ENCODE data around the gene SLC22A8. TPM values are rescaled to one million over a fixed set of nuclear protein-coding genes. Genes with fewer than 3 reads are reported as not detected.

The SLC22A8 gene
- total and polyA plus RNA-seq, 5 experiments from 2014 or later, result not detected

DNA sequence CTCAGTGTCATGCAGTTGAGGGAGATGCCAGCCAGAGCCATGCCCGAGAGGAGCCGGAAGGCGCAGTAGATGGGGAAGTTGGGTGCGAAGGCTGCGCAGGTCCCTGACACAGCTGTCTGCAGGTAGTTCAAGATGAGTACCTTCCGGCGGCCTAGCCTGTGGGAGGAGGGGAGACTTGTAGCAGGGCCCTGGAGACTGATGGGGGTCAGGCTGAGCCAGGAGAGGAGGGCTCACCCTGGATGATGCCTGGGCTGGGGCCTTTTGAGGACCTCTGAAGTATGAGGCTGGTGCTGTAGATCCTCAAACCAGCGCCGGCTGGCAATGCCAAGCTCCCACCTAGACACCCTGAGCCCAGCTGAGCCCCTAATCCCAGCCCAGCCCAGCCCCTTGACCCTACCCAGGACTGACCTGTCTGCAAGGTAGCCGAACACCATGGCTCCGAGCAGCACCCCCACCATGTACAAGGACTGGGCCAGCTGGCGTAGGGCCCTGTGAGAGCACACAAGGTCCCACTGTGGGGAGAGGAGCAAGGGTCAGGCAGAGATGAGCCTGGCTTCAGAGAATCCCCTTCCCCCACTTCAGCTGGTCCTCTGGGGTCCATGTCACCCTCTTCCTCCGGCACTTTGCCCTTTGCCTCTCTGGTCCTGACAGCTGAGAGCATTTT is 32.0 kb downstream of the SLC22A8 start:
- Mint-ChIP-seq H3K9me3 (no peaks in the 10 kb centered on the region), H3K27ac (no peak overlapping the region)
- no peak for ATAC-seq

DNA sequence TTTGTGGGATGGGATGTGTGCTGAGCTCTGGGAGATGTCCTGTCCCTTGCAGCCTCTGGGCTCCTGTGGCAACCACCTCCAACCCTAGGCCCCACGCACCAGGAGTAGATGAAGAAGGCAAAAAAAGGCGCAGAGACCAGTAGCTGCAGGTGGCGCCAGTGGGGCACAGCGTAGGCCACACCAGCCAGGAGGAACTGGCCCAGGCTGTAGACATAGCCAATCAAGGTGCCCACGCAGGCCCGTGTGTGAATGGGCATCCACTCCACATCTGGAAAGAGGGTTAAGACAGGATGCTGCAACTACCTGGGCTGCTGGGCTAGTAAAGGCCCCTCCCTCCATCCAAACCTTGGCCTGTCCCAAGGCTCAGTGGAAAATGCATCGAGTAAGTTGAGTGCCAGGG is 33.9 kb downstream of the SLC22A8 start:
- H3K27ac Mint-ChIP-seq, result peak overlapping the region in 1 of 10 donors; percentile 43

More for the DNA sequence above, 32.0 kb downstream of the SLC22A8 start:
- POLR2A ChIA-PET, result no interaction called here
- no peak overlapping the region for H3K4me3 Mint-ChIP-seq
- DNase-seq, result no peak
- peaks cover 10 to 48% (median 18%) of the 10 kb centered on the region in 5 donors for H3K27me3 Mint-ChIP-seq
- H3K4me1 Mint-ChIP-seq, result no peaks in the 10 kb centered on the region
- H3K36me3 Mint-ChIP-seq, result peaks cover 0 to 5% (median 0%) of the 10 kb centered on the region in 3 donors

DNA sequence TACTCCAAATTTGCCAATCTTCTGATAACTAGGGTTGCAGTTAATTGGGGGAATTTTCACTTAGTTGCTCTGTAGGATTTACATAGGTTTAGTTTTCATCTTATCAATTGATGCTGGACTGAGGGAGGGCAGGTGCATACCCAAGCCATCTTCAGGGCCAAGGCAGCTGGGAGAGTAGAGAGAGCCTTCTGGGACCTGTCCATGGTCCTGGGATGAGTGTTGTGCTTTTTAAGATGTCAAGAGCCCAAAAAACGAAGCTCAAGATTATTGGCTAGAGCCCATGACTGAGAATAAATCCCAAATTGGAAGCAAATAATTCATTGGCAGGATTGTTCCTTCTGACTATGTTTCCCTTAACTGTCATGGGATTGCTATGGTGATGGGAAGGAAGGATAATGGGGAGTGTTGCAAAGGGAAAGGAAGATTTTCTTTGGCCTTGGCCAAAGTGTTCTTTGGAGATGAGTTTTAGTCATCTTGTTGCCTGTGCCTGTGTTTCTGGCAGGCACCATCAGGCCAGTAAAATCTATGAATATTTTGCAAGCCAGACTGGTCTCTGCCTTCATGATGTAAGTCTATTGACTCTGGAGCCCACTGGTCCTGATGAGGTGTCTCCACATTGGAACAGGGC is 35.4 kb downstream of the SLC22A8 start:
- POLR2A ChIA-PET, result no interaction called here
- peaks cover 6 to 38% (median 12%) of the 10 kb centered on the region in 5 donors for H3K27me3 Mint-ChIP-seq
- no peak overlapping the region for H3K4me3 Mint-ChIP-seq
- ATAC-seq, result no peak
- no peaks in the 10 kb centered on the region for H3K9me3 Mint-ChIP-seq
- H3K36me3 Mint-ChIP-seq, result peaks cover 0 to 5% (median 0%) of the 10 kb centered on the region in 3 donors
- H3K27ac Mint-ChIP-seq, result peak overlapping the region in 1 of 10 donors; percentile 42
- no peak for DNase-seq
- H3K4me1 Mint-ChIP-seq, result no peaks in the 10 kb centered on the region

More for the DNA sequence above, 33.9 kb downstream of the SLC22A8 start:
- no peaks in the 10 kb centered on the region for H3K4me1 Mint-ChIP-seq
- H3K4me3 Mint-ChIP-seq, result no peak overlapping the region
- ATAC-seq, result no peak
- peaks cover 0 to 5% (median 0%) of the 10 kb centered on the region in 3 donors for H3K36me3 Mint-ChIP-seq
- no peaks in the 10 kb centered on the region for H3K9me3 Mint-ChIP-seq
- H3K27me3 Mint-ChIP-seq, result peaks cover 8 to 38% (median 12%) of the 10 kb centered on the region in 5 donors
- POLR2A ChIA-PET, result no interaction called here
- DNase-seq, result no peak

DNA sequence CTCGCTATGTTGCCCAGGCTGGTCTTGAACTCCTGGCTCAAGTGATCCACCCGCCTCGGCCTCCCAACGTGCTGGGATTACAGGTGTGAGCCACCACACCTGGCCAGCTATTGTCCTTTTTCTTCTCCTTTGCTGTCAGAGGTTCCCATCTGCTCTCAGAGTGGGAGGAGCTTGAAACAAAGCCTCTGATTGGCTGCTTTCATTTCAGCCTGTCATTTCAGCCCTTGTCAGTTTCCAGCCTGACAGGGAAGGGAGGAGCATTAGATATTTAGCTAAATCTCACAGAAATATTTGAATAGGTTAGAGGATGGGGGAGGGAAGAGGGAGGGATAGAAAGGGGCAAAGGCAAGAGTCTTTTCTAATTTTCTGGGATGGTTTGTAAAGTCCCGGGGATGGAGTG is 39.5 kb downstream of the SLC22A8 start:
- POLR2A ChIA-PET, result no interaction called here
- ATAC-seq, result no peak

DNA sequence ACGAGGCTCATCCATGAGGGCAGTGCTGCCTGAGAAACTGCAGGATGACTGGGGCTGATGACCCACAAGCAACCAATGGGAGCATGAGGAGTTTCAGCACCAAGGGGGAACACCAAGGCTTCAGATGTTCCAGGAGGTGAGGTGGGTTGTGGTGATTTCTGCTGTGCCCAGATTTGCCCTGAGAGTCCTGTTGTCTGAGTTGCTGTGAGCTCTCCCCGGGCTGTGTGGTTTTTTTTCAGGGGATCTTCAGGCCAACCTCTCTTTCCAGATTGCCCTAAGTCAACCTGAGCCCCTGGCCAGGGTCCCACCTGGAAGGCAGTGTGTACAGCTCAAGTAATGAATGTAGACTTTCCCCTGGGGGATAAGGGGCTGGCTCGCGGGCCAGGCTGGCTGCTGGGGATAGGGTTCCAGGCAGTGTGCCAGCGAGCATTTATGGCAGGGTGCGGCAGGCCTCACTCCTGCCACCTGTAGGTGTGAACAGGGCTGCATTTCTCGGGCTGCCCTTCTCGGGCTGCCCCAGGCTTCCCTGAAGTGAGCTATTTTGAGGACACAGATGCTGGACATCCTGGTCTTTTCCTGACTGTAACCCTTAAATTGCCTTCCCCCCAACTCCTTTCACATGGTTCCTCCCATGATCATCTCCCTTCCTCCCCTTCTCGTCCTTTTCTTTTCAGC is 40.7 kb downstream of the SLC22A8 start:
- Mint-ChIP-seq H3K27ac (no peak overlapping the region), H3K27me3 (peaks cover 11 to 29% (median 22%) of the 10 kb centered on the region in 5 donors), H3K4me1 (no peaks in the 10 kb centered on the region), H3K36me3 (peaks cover 0 to under 1% (median 0%) of the 10 kb centered on the region in 3 donors), H3K4me3 (no peak overlapping the region), H3K9me3 (no peaks in the 10 kb centered on the region)
- DNase-seq, result no peak
- ATAC-seq, result peak in 1 of 2 donors; percentile 53
- POLR2A ChIA-PET, result no interaction called here

More for the DNA sequence above, 39.5 kb downstream of the SLC22A8 start:
- peaks cover 0 to 5% (median 0%) of the 10 kb centered on the region in 3 donors for H3K36me3 Mint-ChIP-seq
- no peaks in the 10 kb centered on the region for H3K4me1 Mint-ChIP-seq
- H3K27ac Mint-ChIP-seq, result no peak overlapping the region
- no peaks in the 10 kb centered on the region for H3K9me3 Mint-ChIP-seq
- no peak overlapping the region for H3K4me3 Mint-ChIP-seq
- no peak for DNase-seq
- H3K27me3 Mint-ChIP-seq, result peaks cover 13 to 34% (median 21%) of the 10 kb centered on the region in 5 donors

DNA sequence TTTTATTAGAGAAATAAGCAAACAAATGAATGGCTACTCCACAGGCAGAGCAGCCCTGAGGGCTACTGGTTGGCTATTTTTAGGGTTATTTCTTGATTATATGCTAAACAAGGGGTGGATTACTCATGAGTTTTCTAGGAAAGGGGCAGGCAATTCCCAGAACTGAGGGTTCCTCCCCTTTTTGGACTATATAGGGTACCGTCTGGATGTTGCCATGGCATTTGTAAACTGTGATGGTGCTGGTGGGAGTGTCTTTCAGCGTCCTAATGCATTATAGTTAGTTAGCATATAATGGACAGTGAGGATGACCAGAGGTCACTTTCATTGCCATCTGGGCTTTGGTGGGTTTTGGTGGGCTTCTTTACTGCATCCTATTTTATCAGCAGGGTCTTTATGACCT is 50.1 kb downstream of the SLC22A8 start:
- no peak for ATAC-seq
- no peak for DNase-seq
- Mint-ChIP-seq H3K27me3 (peaks cover 8 to 39% (median 15%) of the 10 kb centered on the region in 5 donors), H3K9me3 (peaks cover 0 to 16% (median 4%) of the 10 kb centered on the region in 9 donors), H3K4me3 (no peak overlapping the region), H3K36me3 (peaks cover 0 to 2% (median 0%) of the 10 kb centered on the region in 3 donors), H3K4me1 (no peaks in the 10 kb centered on the region), H3K27ac (no peak overlapping the region)
- POLR2A ChIA-PET, result no interaction called here

DNA sequence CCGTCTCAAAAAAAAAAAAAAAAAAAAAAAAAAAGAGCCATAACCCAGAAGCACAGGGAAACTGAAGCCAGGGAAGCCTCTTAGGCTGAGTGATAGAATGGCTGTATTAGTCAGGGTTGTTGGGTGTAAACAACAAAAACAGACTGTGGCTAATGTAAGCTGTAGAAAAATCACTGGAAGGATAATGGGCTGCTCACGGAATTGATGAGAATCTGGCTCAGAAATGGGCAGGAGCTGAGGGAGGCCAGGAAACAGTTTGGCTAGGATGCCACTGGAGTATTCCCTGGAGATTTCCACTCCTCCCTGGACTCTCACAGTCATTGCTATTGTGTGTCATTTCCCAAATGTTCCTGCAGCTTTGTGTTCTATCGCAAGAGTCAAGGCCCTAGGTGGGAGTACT is 53.2 kb downstream of the SLC22A8 start:
- Mint-ChIP-seq H3K4me3 (no peak overlapping the region), H3K9me3 (peaks cover 0 to 12% (median 4%) of the 10 kb centered on the region in 9 donors), H3K27me3 (peaks cover 7 to 27% (median 14%) of the 10 kb centered on the region in 5 donors), H3K27ac (no peak overlapping the region), H3K4me1 (peaks cover 0 to 4% (median 0%) of the 10 kb centered on the region in 4 donors), H3K36me3 (no peaks in the 10 kb centered on the region)
- POLR2A ChIA-PET, result no interaction called here
- no peak for ATAC-seq
- no peak for DNase-seq

DNA sequence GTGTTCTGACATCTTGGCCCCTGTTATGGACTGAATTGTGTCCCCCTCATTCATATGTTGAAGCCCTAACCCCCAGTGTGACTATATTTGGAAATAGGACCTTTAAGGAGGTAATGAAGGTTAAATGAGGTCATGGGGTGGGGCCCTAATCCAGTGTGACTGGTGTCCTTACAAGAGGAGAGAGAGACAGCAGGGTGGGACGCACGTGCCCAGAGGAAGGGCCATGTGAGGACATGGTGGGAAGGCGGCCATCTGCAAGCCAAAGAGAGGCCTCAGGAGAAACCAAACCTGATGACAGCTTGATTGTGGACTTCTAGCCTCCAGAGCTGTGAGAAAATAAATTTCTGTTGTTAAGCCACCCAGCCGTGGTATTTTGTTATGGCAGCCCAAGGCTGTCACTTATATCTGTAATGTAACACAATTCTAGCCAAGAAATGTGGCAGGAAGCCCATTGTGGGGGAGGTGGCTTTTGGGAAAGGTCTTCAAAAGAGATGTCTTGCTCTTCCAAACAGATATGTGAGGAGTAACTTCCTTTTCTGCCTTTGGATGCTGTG is 54.5 kb downstream of the SLC22A8 start:
- Mint-ChIP-seq H3K4me1 (peaks cover 0 to 4% (median 0%) of the 10 kb centered on the region in 4 donors), H3K27ac (no peak overlapping the region), H3K4me3 (no peak overlapping the region), H3K36me3 (no peaks in the 10 kb centered on the region), H3K27me3 (peaks cover 2 to 15% (median 12%) of the 10 kb centered on the region in 5 donors), H3K9me3 (peaks cover 0 to 2% (median 0%) of the 10 kb centered on the region in 9 donors)
- POLR2A ChIA-PET, result no interaction called here
- DNase-seq (no peak), ATAC-seq (no peak)

DNA sequence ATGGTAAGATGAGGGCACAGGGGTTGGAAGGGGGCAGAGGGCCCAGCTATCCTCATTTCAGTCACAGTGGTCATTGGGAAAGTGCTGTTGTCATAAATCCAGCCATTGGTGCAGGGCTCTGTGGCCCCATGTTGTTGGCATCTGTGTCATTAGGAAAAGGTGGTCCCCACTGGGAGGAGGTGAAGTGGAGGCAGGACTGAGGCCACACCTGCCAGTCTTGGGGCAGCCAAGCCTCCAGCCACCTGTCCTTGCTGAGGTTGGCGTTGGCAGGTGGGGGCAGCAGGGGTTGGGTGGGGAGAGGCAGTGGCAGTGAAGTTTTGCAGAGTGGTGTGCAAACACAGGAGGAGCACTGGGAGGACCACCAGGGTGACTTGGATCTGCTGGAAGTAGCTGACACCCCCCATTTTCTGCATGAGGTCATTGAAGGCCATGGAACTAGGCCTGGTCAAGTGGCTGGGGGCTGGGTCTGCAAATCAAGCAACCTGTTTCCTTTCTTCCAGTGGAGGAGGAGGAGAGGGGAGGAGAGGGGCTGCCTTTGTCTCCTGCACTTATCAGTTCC is 56.1 kb downstream of the SLC22A8 start:
- no peak overlapping the region for H3K27ac Mint-ChIP-seq
- POLR2A ChIA-PET, result no interaction called here
- peaks cover under 1 to 5% (median 4%) of the 10 kb centered on the region in 5 donors for H3K27me3 Mint-ChIP-seq
- peaks cover 0 to 2% (median 0%) of the 10 kb centered on the region in 9 donors for H3K9me3 Mint-ChIP-seq
- DNase-seq (no peak), ATAC-seq (no peak)
- H3K4me1 Mint-ChIP-seq, result peaks cover 0 to 4% (median 0%) of the 10 kb centered on the region in 4 donors
- no peaks in the 10 kb centered on the region for H3K36me3 Mint-ChIP-seq
- no peak overlapping the region for H3K4me3 Mint-ChIP-seq

DNA sequence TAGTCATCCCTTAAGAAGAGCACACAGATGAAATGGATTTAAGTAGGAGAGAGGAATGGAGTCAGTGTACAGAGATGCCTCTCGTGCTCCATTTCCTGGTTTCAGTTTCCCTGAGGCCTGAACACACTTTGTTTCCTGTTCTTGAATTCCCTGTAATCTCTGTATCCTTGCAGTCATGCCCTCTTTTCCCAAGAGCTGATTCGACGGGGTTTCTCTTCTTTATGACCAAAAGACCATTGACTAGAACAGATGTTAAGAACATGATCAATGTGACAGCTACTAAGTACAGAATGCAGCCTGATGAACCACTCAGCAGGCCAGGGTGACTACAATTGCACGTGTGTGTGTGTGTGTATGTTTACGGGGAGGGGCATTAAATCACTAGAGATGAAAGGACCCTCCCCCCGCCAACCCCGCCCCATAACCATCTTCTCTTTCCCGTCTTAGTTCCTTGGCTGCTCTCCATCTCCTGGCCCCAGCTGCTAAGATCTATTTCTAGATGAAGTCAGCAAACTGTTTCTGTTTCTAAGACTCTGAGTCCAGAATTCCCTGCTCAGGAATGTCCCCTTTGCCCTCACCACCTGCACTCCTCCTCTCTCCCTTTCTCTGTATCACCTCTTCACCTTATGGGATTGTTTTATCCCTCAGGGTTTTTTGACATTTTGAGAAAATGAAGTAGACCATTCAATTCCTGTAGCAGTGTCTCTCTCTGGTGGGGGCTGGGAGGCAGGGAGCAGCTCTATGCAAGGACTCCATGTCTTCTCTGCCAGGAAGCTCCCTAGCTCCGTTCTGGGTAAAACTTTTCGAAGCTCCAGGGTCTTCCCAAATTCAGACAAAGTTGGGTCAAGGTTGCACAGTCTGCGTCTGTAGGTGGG is 56.9 kb downstream of the SLC22A8 start:
- Mint-ChIP-seq H3K27ac (no peak overlapping the region), H3K4me1 (peaks cover 0 to 4% (median 0%) of the 10 kb centered on the region in 4 donors), H3K27me3 (peaks cover 3 to 10% (median 7%) of the 10 kb centered on the region in 5 donors), H3K9me3 (peaks cover 0 to 2% (median 0%) of the 10 kb centered on the region in 9 donors), H3K36me3 (no peaks in the 10 kb centered on the region), H3K4me3 (no peak overlapping the region)
- ATAC-seq, result no peak
- POLR2A ChIA-PET, result no interaction called here
- DNase-seq, result no peak

DNA sequence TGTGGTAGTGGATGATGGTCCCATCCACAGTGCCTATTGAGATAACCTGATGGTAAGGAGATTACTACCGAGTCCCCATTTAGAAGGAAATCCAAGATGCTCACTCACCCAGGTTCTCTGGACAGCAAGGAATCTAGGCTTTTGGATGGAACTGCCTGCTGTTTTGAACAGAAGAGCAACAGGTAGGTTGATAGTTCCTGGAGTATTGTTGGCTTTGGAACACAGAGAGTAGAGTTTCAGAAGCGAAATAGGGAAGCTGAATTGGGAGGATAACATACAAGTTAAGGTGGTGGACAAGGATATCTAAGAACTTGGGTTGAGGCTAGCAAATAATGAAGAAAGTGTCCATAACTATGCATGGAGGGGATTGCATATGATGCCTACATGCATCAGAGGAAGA is 58.5 kb downstream of the SLC22A8 start:
- ATAC-seq, result no peak
- POLR2A ChIA-PET, result no interaction called here
- no peak overlapping the region for H3K27ac Mint-ChIP-seq
- no peak for DNase-seq
- H3K36me3 Mint-ChIP-seq, result no peaks in the 10 kb centered on the region
- peaks cover 3 to 10% (median 6%) of the 10 kb centered on the region in 5 donors for H3K27me3 Mint-ChIP-seq
- no peak overlapping the region for H3K4me3 Mint-ChIP-seq
- H3K9me3 Mint-ChIP-seq, result peaks cover 0 to 2% (median 0%) of the 10 kb centered on the region in 9 donors
- peaks cover 0 to 4% (median 0%) of the 10 kb centered on the region in 4 donors for H3K4me1 Mint-ChIP-seq

DNA sequence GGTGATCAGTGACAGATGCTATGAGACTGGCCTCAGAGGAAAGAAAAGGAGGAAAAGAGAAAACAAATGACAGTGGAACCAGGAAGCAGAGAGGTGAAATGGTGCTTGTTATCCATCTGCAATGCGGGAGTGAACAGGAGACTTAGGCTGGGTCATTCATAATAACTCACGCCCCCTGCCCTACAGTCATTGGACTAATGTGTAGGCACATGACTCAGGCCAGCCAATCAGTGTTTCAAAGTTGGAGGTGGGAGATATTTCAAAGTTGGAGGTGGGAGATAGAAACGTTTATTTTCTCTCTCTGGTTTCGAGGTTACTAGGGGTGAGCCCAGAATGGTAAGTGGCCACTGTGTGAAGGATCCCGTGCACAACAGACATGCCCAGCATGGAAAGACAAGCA is 61.2 kb downstream of the SLC22A8 start:
- H3K4me1 Mint-ChIP-seq, result peaks cover 0 to 4% (median 0%) of the 10 kb centered on the region in 4 donors
- DNase-seq (no peak), ATAC-seq (no peak)
- no peak overlapping the region for H3K27ac Mint-ChIP-seq
- POLR2A ChIA-PET, result no interaction called here
- H3K4me3 Mint-ChIP-seq, result no peak overlapping the region
- peaks cover 6 to 22% (median 12%) of the 10 kb centered on the region in 5 donors for H3K27me3 Mint-ChIP-seq
- no peaks in the 10 kb centered on the region for H3K36me3 Mint-ChIP-seq
- no peaks in the 10 kb centered on the region for H3K9me3 Mint-ChIP-seq
